ENCODE results near the gene DACT2.

DACT2 gene

DNA sequence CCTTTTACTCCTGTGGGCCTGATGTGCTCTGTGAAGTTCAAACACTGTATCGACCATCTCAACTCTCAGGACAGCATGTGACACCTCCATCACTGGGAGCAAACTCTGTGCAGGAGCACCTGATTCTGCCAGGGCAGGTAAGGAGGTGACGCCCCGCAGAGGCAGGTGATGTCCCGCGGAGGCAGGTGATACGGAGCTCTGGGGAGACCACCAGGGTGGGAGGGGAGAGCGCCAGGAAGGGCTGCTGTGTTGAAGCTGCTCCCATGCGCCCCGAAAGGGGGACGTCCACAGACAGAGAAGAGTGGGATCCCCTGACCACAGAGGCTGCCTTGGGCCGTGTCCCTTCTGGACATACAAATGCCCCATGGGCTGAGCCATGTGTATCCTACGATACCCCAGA is 58.3 kb downstream of the DACT2 start:
- no peak for DNase-seq

DNA sequence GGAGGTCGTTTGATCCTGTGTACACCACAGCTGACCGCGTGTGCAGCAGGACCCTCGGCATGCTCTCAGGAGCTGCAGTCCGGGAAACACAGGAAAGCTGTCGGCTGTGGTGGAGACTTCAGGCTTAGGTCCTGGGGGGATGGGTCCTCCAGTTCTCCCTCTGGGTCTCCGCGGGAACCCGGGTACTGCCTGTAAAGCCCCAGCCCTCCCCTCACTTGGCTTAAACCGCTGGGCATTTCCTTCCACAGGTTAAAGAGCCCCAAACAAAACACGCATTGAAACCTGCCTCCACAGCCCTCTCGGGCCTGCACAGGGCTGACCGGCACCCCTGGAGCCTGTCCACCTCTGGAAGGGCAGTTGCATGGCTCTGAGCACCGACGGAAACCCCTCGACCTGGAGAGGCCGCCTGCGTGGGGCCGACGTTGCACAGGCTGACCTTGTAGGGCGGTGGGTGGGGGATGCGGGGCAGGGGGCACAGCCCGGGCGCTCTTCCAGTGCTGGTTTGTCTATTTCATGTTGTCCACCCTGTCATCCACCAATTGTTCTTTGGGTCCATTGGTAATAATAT is 59.1 kb downstream of the DACT2 start:
- DNase-seq: no peak

DNA sequence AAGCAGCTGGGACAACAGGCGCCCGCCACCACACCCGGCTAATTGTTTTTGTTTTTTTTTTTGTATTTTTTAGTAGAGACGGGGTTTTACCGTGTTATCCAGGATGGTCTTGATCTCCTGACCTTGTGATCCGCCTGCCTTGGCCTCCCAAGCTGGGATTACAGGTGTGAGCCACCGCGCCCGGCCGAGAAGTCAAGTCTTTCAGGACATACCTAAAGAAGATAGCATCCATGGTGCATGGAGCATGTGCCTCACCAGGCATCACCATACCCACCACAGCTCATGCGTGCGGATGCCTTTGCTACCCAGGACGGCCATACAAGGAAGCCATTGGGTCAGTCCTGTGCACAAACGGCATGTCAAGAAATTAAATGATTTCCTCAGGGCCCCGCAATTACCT is 60.8 kb downstream of the DACT2 start:
- no peak for DNase-seq

DNA sequence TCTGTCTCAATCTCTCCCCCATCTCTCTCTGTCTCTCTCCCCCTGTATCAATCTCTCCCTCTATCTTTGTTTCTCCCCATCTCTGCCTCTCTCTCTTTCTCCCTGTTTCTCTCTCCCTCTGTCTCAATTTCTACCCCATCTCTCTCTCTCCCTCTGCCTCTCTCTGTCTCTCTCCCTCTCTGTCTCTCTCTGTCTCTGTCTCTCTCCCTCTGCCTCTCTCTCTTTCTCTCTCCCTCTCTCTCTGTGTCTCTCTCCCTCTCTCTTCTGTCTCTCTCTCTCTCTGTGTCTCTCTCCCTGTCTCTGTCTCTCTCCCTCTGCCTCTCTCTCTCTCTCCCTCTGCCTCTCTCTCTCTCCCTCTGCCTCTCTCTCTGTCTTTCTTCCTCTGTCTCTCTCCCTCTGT is 62.6 kb downstream of the DACT2 start:
- DNase-seq: no peak

All from NCI-H510A (cell line).